Retinal pigment epithelial cell (primary cell): Measurements from ENCODE around the gene FOSB.

Experiments used
- DNase-seq: peaks from one replicate; pipeline ENCODE4 v3.0.0-alpha.2; 2010; ENCODE audit warnings: low read depth
- H3K4me3 ChIP-seq: 2 replicates; pipeline ENCODE4 v1.5.1; 2011; ENCODE audit warnings: mild to moderate bottlenecking, low read length, control low read depth, moderate library complexity
- TF ChIP-seq, protein P1 (sequence below): conservative IDR thresholded peaks from 2 replicates; pipeline ENCODE4 v1.5.1; 2011; ENCODE audit warnings: low read depth, low read length, control low read depth, inconsistent platforms

FOSB gene

GRCh38 chr19:45448887-45449299 lies 18.9 kb upstream of the FOSB start:
- TF ChIP-seq, protein P1, sequence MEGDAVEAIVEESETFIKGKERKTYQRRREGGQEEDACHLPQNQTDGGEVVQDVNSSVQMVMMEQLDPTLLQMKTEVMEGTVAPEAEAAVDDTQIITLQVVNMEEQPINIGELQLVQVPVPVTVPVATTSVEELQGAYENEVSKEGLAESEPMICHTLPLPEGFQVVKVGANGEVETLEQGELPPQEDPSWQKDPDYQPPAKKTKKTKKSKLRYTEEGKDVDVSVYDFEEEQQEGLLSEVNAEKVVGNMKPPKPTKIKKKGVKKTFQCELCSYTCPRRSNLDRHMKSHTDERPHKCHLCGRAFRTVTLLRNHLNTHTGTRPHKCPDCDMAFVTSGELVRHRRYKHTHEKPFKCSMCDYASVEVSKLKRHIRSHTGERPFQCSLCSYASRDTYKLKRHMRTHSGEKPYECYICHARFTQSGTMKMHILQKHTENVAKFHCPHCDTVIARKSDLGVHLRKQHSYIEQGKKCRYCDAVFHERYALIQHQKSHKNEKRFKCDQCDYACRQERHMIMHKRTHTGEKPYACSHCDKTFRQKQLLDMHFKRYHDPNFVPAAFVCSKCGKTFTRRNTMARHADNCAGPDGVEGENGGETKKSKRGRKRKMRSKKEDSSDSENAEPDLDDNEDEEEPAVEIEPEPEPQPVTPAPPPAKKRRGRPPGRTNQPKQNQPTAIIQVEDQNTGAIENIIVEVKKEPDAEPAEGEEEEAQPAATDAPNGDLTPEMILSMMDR, result no peak
- no peak overlapping the region for H3K4me3 ChIP-seq
- no peak for DNase-seq

DNA sequence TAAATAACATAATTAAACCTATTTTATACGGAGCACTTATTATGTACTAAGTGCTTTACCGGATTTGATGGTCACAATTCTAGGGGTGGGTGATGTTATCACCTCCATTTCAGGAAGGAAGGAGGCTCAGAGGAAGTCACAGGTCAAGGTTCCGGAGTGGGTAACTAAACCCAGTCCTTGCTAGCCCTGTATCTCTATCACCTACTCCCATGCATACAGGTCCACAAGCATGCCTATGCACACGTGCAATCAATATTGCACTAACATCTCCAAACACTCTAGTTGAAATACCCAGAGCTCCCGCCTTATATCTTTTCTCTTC lies 17.8 kb upstream of the FOSB start:
- peak overlapping the region; percentile 55 for H3K4me3 ChIP-seq
- no peak for DNase-seq
- TF ChIP-seq, protein P1, result no peak

- DNase-seq, result no peak
- TF ChIP-seq, protein P1, result no peak
- H3K4me3 ChIP-seq, result peak overlapping the region; percentile 69
Observed at GRCh38 chr19:45451131-45451849, 16.5 kb upstream of the FOSB start.

- TF ChIP-seq, protein P1, result no peak
- no peak for DNase-seq
- H3K4me3 ChIP-seq, result no peak overlapping the region
Observed at GRCh38 chr19:45451850-45452387, 15.9 kb upstream of the FOSB start.

DNA sequence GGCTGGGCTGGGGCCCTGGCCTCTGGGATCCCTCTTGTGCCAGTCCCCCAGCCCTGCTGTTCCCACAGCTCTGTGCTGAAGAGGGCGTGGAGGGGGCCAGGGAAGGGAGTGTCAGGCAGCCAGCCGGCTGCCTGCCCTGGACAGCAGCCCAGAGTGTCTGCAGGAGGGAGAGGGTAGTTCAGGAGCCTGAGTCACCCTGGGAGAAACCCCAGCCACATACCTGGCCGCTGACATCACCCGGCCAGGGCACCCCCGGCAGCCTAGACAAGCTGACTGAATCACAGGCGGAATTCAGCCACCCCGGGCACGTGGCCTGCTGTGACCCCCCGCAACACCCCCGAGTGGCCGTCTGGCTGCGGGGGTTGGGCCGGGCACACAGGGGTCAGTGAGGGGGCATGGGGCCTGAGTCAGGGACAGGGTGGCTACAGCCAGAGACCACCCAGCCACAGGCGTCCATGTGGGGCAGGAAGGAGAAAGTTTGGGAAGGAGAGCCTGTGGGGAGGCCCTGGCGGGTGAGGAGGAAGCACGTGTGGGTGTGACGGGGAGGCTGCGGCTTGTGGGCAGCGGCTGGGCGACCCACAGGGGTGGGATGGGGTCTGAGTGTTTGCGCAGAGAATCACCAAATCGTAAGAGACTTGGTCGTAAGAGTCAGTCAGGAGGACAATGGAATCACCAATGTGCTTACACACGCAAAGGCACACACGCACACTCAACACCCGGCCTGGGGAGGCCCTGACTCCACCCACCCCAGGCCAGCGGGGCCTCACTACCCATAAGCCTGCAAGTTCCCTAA lies 11.9 kb upstream of the FOSB start:
- DNase-seq, result peak; percentile 99

GRCh38 chr19:45456500-45456815 lies 11.3 kb upstream of the FOSB start:
- TF ChIP-seq, protein P1, result no peak
- no peak for DNase-seq
- H3K4me3 ChIP-seq, result no peak overlapping the region

More for the DNA sequence above, 11.9 kb upstream of the FOSB start:
- H3K4me3 ChIP-seq, result peak overlapping the region; percentile 19
- TF ChIP-seq, protein P1, result no peak

GRCh38 chr19:45457776-45458175 lies 10.0 kb upstream of the FOSB start:
- TF ChIP-seq, protein P1, result no peak
- H3K4me3 ChIP-seq, result no peak overlapping the region
- DNase-seq, result no peak
